ENCODE measurements around the gene SMPDL3B.

The SMPDL3B gene

DNA sequence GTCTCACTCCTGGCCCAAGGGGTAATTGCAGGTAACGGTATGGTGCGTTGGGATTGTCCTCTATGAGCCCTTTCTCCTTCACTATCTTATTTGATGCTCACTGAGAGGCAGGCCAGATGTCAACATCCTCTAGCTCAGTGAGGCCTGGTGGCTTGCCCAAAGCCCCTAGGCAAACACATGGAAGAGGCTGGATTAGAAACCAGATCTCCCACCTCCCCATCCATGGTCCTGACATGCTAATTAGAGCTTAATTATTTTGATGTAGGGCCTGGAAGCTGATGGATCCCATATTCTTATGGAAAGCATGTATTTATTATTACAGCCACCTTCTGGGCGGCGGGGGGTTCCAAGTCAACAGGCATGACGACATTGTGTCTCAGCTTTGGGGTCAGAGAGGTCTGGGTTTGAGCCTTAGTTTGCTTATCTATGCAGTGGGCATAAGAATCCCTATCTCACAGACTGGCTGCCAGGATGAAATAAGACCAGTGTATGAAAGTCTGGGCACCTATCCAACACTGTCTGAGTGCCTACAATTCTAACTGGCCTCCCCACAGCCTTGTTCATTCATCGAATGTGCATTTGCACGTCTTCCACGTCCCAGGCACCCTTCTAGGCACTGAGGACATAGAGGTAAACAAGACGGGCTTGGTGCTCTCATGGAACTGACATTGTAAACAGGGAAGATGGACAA, 6.2 kb downstream of the SMPDL3B start:
- Histone ChIP-seq H3K36me3 (ENCODE audit: insufficient read depth, low read length) (no peaks in the 10 kb centered on the region), H3K4me2 (ENCODE audit: low read length) (no peak overlapping the region), H3K9me2 (ENCODE audit: low read depth, low read length) (no peaks in the 10 kb centered on the region), H3K9me3 (ENCODE audit: low read length) (no peaks in the 10 kb centered on the region), H3K79me2 (ENCODE audit: insufficient read depth, low read length) (no peaks in the 10 kb centered on the region), H3K4me1 (ENCODE audit: insufficient read depth, low read length, severe bottlenecking) (no peaks in the 10 kb centered on the region), H2AFZ (ENCODE audit: low read length) (no peak overlapping the region), H4K20me1 (ENCODE audit: insufficient read depth, low read length) (no peaks in the 10 kb centered on the region), H3K27me3 (ENCODE audit: insufficient read depth, low read length) (peaks cover 3% of the 10 kb centered on the region; the same call in 1 of the 2 replicates), H3K9ac (ENCODE audit: low read length) (no peak overlapping the region), H3K4me3 (ENCODE audit: low read depth, low read length, poor library complexity, severe bottlenecking) (no peak overlapping the region), H3F3A (ENCODE audit: insufficient read depth, low read length) (no peaks in the 10 kb centered on the region), H3K27ac (ENCODE audit: low read depth, low read length, poor library complexity, severe bottlenecking) (no peak overlapping the region)
- TF ChIP-seq EZH2 (IDR thresholded peaks at IDR 0.05; ENCODE audit: borderline replicate concordance, low read length): no peak
- TF ChIP-seq, protein P1, sequence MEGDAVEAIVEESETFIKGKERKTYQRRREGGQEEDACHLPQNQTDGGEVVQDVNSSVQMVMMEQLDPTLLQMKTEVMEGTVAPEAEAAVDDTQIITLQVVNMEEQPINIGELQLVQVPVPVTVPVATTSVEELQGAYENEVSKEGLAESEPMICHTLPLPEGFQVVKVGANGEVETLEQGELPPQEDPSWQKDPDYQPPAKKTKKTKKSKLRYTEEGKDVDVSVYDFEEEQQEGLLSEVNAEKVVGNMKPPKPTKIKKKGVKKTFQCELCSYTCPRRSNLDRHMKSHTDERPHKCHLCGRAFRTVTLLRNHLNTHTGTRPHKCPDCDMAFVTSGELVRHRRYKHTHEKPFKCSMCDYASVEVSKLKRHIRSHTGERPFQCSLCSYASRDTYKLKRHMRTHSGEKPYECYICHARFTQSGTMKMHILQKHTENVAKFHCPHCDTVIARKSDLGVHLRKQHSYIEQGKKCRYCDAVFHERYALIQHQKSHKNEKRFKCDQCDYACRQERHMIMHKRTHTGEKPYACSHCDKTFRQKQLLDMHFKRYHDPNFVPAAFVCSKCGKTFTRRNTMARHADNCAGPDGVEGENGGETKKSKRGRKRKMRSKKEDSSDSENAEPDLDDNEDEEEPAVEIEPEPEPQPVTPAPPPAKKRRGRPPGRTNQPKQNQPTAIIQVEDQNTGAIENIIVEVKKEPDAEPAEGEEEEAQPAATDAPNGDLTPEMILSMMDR (IDR thresholded peaks at IDR 0.05; ENCODE audit: low read length): no peak

DNA sequence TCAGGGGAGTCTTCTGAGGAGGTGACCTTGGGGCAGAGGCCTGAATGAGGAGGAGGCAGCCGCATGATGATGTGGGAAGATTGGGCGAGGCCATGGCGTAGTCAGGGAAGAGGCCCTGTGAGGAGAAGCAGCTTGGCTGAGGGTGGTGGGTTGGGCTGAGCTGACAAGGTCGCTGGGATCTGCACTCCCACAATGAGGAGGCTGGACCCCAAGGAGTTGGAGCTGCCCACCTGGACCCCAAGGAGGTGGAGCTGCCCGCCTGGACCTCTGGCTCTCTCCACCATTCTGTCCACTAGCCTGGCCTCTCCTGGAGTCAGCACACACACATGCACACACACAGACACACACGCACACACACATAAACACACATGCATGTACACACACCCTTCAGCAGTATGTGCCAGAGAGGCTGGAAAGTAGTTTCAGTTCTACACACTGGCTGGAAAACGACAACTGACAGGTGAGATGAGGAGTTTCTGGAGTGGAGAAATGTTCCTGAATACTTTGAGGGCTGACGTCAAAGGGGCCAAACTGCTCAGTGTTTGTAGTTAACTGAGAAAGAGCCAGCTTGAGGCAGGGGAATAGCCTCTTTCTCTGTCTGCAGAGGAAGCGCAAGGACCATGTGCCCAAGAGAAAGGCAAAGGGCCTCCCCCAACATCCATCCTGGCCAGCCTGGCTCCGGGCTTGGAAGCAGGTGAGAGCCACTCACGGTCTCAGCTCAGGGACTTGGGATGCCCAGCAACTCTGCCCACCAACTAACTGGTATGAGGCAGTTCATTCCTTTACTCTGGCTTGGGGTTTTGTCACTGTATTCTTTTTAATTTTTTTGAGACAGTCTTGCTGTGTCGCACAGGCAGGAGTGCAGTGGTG, 7.1 kb downstream of the SMPDL3B start:
- H3K9me3 ChIP-seq (ENCODE audit: low read length): no peaks in the 10 kb centered on the region
- H3K79me2 ChIP-seq (ENCODE audit: insufficient read depth, low read length): no peaks in the 10 kb centered on the region
- H2AFZ ChIP-seq (ENCODE audit: low read length): no peak overlapping the region
- H3K4me3 ChIP-seq (ENCODE audit: low read depth, low read length, poor library complexity, severe bottlenecking): no peak overlapping the region
- H3K36me3 ChIP-seq (ENCODE audit: insufficient read depth, low read length): no peaks in the 10 kb centered on the region
- H3K27ac ChIP-seq (ENCODE audit: low read depth, low read length, poor library complexity, severe bottlenecking): no peak overlapping the region
- H3K27me3 ChIP-seq (ENCODE audit: insufficient read depth, low read length): peaks cover 7% of the 10 kb centered on the region; the same call in 1 of the 2 replicates
- H3K9ac ChIP-seq (ENCODE audit: low read length): no peak overlapping the region
- H3K9me2 ChIP-seq (ENCODE audit: low read depth, low read length): no peaks in the 10 kb centered on the region
- no peak overlapping the region for H3K4me2 ChIP-seq (ENCODE audit: low read length)
- no peaks in the 10 kb centered on the region for H3K4me1 ChIP-seq (ENCODE audit: insufficient read depth, low read length, severe bottlenecking)
- TF ChIP-seq, protein P1 (IDR thresholded peaks at IDR 0.05; ENCODE audit: low read length): no peak
- no peak for TF ChIP-seq EZH2 (IDR thresholded peaks at IDR 0.05; ENCODE audit: borderline replicate concordance, low read length)
- H3F3A ChIP-seq (ENCODE audit: insufficient read depth, low read length): no peaks in the 10 kb centered on the region
- H4K20me1 ChIP-seq (ENCODE audit: insufficient read depth, low read length): no peaks in the 10 kb centered on the region

DNA sequence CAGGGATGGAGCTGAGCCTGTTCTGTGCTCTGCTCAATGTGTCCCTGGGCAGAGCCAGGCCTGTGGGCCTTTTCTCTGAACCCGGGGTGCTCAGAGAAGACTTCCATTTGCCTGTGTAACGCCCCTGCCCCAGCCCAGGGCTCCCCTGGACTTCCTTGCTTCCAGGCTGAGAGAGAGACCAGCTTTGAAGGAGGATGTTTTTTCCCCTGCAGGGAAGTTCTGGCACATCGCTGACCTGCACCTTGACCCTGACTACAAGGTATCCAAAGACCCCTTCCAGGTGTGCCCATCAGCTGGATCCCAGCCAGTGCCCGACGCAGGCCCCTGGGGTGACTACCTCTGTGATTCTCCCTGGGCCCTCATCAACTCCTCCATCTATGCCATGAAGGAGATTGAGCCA, 10.2 kb downstream of the SMPDL3B start:
- H3K27me3 ChIP-seq (ENCODE audit: insufficient read depth, low read length): peaks cover 7% of the 10 kb centered on the region; the same call in 1 of the 2 replicates
- H4K20me1 ChIP-seq (ENCODE audit: insufficient read depth, low read length): no peaks in the 10 kb centered on the region
- no peaks in the 10 kb centered on the region for H3K4me1 ChIP-seq (ENCODE audit: insufficient read depth, low read length, severe bottlenecking)
- H2AFZ ChIP-seq (ENCODE audit: low read length): no peak overlapping the region
- no peak overlapping the region for H3K9ac ChIP-seq (ENCODE audit: low read length)
- H3K79me2 ChIP-seq (ENCODE audit: insufficient read depth, low read length): no peaks in the 10 kb centered on the region
- no peaks in the 10 kb centered on the region for H3K9me3 ChIP-seq (ENCODE audit: low read length)
- H3K4me2 ChIP-seq (ENCODE audit: low read length): no peak overlapping the region
- H3K9me2 ChIP-seq (ENCODE audit: low read depth, low read length): no peaks in the 10 kb centered on the region
- H3K36me3 ChIP-seq (ENCODE audit: insufficient read depth, low read length): no peaks in the 10 kb centered on the region
- TF ChIP-seq EZH2 (IDR thresholded peaks at IDR 0.05; ENCODE audit: borderline replicate concordance, low read length): no peak
- TF ChIP-seq, protein P1 (IDR thresholded peaks at IDR 0.05; ENCODE audit: low read length): no peak
- no peak overlapping the region for H3K4me3 ChIP-seq (ENCODE audit: low read depth, low read length, poor library complexity, severe bottlenecking)
- H3K27ac ChIP-seq (ENCODE audit: low read depth, low read length, poor library complexity, severe bottlenecking): no peak overlapping the region
- no peaks in the 10 kb centered on the region for H3F3A ChIP-seq (ENCODE audit: insufficient read depth, low read length)

Data from OCI-LY1 (cell line).